Muscle of arm (tissue), 12 donors: ENCODE data around the gene BCCIP. TPM values are rescaled to one million over a fixed set of nuclear protein-coding genes. Genes with fewer than 3 reads are reported as not detected.

ENCODE experiments used
- DNase-seq: peaks from one replicate; pipeline ENCODE4 v3.0.0-alpha.2; 2013
- polyA plus RNA-seq, 12 donors: library from polyadenylated mRNA; unstranded; fragments of 120-200 nt; gene quantifications; one replicate each; pipeline ENCODE4 v1.2.1, GENCODE V29; 2013; ENCODE audit not compliant: insufficient read length in 12 of 12

Gene BCCIP
- polyA plus RNA-seq, 12 donors = 36.9 to 75.0 (median 68.6) TPM; not detected in 1

DNA sequence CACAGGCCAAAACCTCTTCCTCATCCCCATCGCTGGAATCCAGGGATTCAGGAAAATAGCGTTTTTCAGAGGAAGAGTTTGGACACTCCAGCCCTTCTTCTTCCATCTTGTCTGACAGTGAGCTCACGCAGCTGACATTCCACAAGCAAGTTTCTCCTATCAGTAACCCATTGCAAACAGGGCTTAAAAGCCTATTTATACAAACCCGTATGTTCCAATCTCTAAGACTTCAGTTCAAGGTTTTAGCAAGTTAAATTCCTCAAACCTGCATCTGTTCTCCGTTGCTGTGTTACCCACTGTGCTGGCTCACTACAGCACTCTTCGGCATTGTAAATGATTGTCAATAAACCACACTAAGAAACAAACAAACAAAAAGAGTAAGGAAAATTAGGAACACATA lies 57.4 kb downstream of the BCCIP start:
- DNase-seq = no peak

- DNase-seq = no peak
Measured at GRCh38 chr10:125881192-125881591, 57.8 kb downstream of the BCCIP start, which contains the start of gene DHX32. Gene DHX32 (minus strand): TSS chr10:125881292. CDS start chr10:125880824, 468 bp downstream.

DNA sequence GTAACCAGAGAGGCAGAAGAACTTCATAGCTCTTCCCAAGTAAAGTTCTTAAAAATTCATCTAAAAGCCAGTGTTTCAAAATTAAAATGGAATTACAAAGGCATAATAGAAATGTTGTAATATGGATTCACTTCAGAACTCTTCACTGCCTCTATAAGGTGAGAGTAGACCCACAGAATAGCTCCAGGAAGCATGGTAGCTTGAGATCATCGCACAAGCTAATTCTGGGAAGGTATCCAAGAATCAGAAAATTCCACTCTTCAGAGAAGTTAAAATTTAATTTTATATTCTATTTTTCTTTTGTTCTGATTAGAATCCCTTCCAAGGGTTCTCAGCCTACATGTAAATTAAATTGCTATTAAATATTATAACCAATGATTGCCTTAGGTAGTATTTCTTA lies 59.2 kb downstream of the BCCIP start:
- DNase-seq = no peak

- no peak for DNase-seq
Measured at GRCh38 chr10:125883211-125883610, 59.9 kb downstream of the BCCIP start.

Other genes starting within 250 kb of the BCCIP start
- not detected for gene TEX36, start 140.4 kb upstream of the BCCIP start, polyA plus RNA-seq
- 10 to 100 TPM in 11 of 12 donors, not detected in 1; 16.1 to 33.7 (median 24.3) TPM for gene EDRF1, start 103.8 kb upstream of the BCCIP start, polyA plus RNA-seq
- under 1 TPM in 10 of 12 donors, not detected in 2; 0.14 to 0.60 (median 0.51) TPM for gene MMP21, start 47.7 kb upstream of the BCCIP start, polyA plus RNA-seq
- gene UROS, start 288 bp upstream of the BCCIP start, polyA plus RNA-seq = 10 to 100 TPM in 11 of 12 donors, not detected in 1; 43.2 to 79.5 (median 57.8) TPM
- gene DHX32, start 57.7 kb downstream of the BCCIP start, polyA plus RNA-seq = 10 to 100 TPM in 10 of 12 donors, 1 to 10 TPM in 1, not detected in 1; 7.1 to 23.3 (median 19.2) TPM
- gene FANK1, start 73.0 kb downstream of the BCCIP start, polyA plus RNA-seq = 1 to 10 TPM in 5 of 12 donors, under 1 TPM in 5, not detected in 2; 0.19 to 6.1 (median 0.98) TPM